Measurements from ENCODE around the gene ARHGEF1.
"Not testable (repeated sequence)": the region's sequence is repeated elsewhere in the genome, so short reads cannot be mapped to it uniquely, and the experiment has no call there.

The ARHGEF1 gene

DNA sequence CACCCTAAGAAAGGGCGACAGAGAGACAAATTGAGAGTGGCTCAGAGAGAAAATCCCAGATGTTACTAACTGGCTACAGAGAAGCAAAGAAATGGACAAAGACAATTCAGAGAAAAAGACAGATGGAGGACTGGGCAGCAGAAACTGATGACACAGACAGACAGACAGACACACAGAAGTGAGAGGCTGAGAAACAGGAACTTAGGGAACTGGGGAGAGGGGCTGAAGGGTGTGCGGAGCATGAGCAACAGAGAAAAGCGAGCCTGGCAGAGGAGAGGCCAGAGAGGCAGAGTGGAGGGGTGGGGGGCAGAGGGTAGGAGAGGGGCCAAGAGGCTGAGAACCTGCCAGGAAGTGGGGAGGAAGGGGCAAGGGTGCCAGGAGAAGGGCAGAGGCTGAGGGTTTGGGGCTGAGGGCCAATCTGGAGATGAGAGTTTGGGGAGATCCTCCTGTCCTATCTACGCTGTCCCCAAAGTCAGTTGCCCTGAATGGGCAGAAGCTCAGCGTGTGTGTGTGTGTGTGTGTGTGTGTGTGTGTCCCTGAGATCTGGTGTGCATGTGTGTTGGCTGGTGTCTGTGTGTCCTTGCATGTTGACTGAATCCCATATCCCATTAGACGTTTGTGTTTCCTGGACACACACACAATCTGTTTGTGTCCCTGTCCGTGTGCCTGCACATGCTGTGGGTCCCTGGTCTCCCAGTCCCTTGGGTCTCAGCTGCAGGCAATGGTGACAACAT, 50.9 kb downstream of the ARHGEF1 start:
- DNase-seq, result no peak

DNA sequence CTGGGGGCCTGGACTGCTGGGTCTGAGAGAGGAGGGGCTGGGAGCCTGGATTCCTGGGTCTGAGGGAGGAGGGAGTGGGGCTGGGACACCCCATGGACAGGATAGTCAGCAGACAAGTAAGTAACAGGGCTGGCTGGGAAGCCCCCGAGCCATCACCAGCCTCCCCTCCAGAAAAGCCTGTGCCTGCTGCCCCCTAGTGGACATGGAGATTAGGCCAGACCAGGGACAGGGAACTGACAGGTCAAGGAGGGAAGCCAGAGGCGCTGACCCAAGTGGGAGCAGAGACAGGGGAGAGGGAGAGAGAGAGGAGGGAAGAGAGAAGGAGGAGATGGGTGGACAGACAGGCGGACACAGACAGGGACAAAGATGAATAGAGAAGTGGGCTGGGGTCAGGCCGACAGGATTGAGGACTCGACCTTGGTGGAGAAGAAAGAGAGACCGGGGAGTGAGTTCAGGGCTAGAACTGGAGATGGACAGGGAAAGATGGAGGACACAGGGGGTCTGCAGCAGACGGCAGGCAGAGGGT, 51.9 kb downstream of the ARHGEF1 start:
- DNase-seq, result peak; percentile 73

- DNase-seq, result no peak
These were observed 52.9 kb downstream of the ARHGEF1 start for GRCh38 chr19:41935760-41936415.

- DNase-seq, result no peak
These were observed 53.4 kb downstream of the ARHGEF1 start for GRCh38 chr19:41936416-41936850.

DNA sequence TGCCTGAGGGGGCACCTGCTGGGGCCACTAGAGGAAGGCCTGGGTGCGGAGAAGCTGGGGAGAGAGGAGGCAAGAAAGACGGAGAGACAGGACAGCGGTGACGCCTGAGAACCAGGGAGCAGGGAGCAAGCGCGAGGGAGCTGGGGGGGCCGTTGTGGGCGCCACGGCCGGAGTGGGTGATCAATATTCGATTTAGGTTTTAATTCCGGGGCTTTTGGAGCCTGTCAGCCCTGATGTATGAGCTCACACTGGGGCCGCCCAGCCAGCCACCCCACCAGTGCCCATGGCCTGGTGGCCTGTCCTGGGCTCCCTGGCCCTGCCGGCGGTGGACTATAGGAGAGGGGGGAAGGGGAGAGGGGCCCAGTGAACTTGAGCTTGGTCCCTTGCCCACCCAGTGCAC, 54.0 kb downstream of the ARHGEF1 start:
- DNase-seq, result no peak

DNA sequence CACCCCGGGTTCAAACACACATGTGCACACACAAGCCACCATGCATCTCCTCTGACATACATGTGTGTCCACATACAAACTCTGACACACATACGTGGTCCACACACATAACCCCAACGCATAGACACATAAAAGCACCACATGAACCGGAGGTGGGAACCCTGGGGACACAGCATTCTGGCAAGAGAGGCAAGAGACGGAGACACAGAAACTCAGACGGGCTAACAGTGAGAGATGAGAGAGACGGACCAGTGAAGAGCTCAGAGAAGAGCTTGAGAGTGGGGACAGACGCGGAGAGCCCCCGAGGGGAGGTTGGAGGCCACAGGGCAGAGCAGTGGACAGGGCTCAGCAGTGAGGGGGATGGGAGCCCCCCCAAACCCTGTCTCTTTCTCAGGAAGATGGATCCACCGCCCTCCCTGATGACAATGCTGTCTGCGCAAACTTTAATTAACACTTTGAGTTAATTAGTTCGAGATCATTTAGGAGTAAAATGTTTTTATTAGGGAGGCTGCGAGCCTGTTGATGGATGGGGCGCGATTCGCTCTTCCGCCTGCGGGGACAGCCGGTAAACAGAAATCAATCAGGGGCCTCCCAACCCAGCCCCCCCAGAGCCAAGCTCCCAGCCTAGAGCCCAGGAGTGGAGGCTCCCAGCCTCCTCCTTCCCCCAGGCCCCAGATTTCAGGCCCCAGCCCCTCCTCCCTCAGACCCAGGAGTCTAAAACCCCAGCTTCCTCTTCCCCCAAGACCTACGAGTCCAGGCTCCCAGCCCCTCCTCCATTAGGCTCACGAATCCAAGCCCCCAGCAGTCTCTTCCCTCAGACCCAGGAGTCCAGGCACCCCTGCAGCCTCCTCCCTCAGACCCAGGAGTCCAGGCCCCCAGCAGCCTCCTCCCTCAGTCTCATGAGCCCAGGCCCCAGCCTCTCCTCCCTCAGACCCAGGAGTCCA, 54.8 kb downstream of the ARHGEF1 start:
- no peak for DNase-seq

DNA sequence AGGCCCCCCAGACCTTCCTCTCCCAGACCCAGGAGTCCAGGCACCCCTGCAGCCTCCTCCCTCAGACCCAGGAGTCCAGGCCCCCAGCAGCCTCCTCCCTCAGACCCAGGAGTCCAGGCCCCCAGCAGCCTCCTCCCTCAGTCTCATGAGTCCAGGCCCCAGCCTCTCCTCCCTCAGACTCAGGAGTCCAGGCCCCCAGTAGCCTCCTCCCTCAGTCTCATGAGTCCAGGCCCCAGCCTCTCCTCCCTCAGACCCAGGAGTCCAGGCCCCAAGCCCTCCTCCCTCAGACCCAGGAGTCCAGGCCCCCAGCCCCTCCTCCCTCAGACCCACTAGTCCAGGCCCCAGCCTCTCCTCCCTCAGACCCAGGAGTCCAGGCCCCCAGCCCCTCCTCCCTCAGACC, 56.2 kb downstream of the ARHGEF1 start:
- DNase-seq, result not testable (repeated sequence)

DNA sequence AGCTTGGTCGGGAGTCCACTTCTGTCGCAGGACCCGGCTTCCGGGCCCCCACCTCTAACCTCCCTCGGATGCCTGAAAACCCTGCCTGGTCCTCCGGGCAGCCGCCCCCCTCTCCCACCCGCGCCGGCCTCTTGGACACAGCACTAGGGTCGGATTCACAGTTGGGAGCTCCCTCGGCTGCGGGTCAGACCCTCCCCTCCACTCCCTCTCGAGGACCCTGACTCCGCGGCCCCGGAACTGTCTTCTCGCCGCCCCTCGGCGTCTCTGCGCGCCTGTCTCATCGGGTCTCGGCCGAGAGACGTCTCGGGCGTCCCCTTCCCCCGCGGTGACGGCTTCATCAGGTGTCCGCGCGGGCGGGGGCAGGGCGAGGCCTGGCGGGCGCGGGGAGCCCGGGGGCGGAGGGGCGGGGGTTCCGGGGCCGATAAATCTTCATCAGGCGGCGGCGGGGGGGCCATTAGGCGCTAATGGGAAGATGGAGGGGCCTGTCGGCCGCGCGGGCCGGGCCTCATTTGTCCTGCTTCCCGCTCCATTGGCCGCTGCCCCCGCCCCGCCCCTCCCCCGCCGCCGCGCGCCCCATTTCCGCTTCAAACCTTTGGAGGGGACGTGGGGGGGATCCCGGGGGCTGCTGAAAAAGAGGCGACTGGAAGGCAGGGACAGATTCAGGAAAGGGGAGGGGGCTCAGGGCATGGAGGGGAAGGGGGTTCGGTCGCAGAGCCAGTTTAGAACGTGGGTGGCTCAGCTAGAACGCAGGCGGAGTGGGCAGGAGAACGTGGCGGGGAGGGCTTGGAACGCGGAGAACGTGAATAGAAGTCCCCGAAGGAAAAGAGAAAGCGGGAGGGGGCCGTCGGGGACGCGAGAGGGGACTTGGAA, 57.1 kb downstream of the ARHGEF1 start:
- peak; percentile 44 for DNase-seq

- DNase-seq, result no peak
These were observed 57.9 kb downstream of the ARHGEF1 start for GRCh38 chr19:41940731-41941409.

DNA sequence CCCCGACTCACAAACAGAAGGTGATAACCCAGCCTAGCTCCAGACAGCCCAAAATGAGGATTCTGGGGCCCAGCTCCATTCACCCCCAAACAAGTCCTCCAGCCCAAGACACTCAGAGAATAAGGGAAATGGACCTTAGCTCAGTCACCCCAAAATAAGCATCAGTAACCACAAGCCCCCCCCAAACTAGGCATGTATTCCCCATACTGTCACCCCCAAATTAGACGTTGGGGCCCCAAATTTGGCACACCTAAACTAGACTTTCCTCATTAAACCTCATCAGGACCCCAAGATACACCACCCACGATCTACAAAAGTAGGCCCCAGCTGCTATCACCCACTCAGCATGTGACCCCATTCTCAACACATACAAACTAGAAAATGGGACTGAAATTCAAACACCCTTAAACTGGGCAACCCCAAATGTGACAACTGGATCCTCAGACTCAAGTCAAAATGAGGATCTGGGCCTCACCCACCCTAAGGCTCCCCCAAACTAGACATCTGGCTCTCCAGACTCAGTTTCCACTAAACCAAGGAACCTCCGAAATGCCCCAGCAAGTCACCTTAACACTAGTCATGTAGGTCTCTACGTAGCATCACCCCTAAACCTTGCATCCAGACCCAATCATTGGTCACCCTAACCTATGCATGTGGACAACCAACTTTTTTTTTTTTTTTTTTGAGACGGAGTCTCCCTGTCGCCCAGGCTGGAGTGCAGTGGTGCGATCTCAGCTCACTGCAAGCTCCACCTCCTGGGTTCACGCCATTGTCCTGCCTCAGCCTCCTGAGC, 58.6 kb downstream of the ARHGEF1 start:
- no peak for DNase-seq

DNA sequence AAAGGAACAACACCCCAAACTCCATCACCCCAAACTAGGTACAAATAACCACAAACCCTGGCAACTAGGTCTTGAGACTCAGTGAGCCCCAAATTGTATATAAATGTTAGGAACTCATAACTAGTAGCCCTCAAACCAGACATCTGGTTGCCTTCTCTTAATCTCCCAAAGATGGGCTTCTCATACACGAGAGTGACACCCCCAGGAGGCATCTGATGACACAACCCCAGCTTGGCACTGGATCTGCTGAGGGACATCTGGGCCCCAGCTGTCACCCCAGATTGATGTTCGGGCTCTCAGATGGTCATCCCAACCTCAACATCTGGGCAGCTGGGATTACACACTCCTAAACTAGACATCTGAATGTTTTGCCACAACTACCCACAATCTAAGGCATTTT, 61.4 kb downstream of the ARHGEF1 start:
- DNase-seq, result no peak

DNA sequence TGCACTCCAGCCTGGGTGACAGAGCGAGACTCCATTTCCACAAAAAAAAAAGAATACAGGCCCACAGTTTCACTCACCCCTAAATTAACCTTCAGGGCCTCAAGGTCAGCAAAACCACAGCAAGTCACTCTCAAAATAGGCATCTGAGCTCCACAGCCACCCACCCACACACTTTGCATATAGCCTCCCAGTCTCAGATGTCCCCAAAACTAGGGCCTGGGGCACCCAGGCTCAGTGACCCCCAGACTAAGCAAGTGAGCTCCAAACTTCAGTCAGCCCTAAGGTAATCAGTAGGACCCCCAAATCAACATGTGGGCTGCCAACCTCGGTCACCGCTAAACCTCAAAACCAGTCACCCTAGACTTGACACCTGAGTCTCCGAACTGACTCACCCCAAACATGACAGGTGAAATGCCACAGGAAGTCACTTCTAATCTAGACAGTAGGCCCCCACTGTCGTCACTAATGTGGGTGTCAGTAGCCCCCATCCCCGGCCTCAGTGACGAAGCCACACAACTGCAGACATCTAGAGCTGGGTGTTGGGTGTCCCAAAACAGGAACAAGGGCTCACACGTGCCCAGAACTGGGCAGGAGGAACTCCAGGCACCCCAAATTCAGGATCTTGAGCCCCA, 62.3 kb downstream of the ARHGEF1 start:
- peak; percentile 71 for DNase-seq

GRCh38 chr19:41947091-41947490, 64.1 kb downstream of the ARHGEF1 start:
- no peak for DNase-seq

DNA sequence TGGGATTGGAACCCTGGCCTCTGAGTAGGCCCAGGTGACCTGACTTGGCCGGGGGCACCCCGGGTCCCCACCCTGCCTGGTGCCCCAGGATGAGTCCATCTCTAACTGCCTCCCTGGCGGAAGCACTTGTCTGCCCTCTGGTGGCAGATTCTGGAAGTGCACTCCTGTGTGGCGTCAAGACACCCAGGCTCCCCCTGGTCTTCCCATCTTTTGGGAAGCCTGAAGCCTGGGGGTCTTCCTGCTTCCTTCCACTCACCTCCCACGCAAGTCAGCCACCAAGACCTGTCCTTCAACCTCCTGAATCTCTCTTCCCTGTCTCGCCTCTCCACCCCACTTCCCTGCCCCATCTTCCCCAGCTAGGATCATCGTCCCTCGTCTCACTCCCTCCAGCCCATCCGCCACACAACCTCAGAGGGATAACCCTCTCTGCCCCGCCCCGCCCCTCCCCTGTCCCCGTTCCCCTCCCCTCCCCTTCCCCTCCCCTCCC, 68.7 kb downstream of the ARHGEF1 start:
- peak; percentile 94 for DNase-seq

DNA sequence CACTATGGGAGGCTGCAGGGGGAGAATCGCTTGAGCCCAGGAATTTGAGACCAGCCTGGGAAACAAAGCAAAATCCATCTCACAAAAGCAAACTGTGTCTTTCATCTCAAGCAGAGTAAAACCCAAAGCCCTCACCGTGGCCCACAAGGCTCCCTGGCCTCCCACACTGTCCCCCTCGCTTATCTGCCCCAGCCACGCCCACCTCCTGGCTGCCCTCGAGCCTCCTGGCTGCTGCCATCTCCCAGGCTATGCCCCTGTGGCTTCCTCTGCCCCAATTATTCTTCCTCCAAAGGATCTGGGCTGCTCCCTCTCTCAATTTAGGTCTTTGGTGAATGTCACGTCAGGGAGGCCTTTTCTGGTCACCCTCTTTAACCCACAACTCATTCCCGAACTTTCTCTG, 72.5 kb downstream of the ARHGEF1 start:
- no peak for DNase-seq

- DNase-seq, result no peak
These were observed 73.6 kb downstream of the ARHGEF1 start for GRCh38 chr19:41956621-41957020.
